Nephron (organoid): ENCODE results near the gene ZBTB16.

ENCODE experiments used
- H3K27ac Mint-ChIP-seq, 3 experiments: 2 replicates each; pipeline ENCODE4 v1.8.0; 2020; ENCODE audit warnings: mixed read lengths in 3 of 3, mild to moderate bottlenecking in 2 of 3, moderate library complexity in 1 of 3
- H3K27me3 Mint-ChIP-seq: 2 replicates; pipeline ENCODE4 v1.8.0; 2021; ENCODE audit warnings: low read depth, mild to moderate bottlenecking, moderate library complexity, mixed read lengths
- H3K36me3 Mint-ChIP-seq: 2 replicates; pipeline ENCODE4 v1.8.0; 2020; ENCODE audit warnings: low read depth, mixed read lengths
- H3K4me1 Mint-ChIP-seq: 2 replicates; pipeline ENCODE4 v1.8.0; 2020; ENCODE audit warnings: mixed read lengths
- H3K4me3 Mint-ChIP-seq, 3 experiments: 2 replicates each; pipeline ENCODE4 v1.8.0; 2020; ENCODE audit warnings: mild to moderate bottlenecking in 3 of 3, mixed read lengths in 3 of 3, moderate library complexity in 2 of 3
- H3K9me3 Mint-ChIP-seq: 2 replicates; pipeline ENCODE4 v1.8.0; 2020; ENCODE audit warnings: mixed read lengths
- TF ChIP-seq, protein P1 (sequence below), 3 experiments: fragments of 200-600 bp; sonication (generic); IDR thresholded peaks; one replicate each; pipeline ENCODE4 v1.5.0; 2021; ENCODE audit warnings: antibody characterized with exemption in 3 of 3; ENCODE audit not compliant: unreplicated experiment in 3 of 3

The ZBTB16 gene

DNA sequence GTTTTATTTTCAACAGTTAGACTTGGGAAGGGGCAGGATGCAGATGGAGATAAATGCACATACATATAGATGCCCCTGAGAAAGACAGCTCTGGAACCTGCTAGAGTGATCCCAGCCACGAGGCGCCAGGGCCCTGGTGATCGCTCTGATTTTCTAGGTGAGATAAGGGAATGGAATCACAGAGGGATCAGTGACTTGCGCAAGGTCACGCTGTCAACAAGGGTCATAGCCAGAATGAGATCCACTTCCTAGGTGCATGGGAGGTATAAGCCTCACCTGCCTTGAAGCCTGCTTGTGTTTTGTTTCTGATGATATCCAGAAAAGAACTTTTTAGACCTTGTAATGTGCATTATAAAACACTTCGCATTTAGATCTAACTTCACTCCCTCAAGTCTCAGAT lies 47.5 kb downstream of the ZBTB16 start:
- no peak overlapping the region for H3K4me3 Mint-ChIP-seq
- no peaks in the 10 kb centered on the region for H3K36me3 Mint-ChIP-seq
- no peaks in the 10 kb centered on the region for H3K9me3 Mint-ChIP-seq
- H3K27me3 Mint-ChIP-seq = peaks cover 92% of the 10 kb centered on the region
- TF ChIP-seq, protein P1, sequence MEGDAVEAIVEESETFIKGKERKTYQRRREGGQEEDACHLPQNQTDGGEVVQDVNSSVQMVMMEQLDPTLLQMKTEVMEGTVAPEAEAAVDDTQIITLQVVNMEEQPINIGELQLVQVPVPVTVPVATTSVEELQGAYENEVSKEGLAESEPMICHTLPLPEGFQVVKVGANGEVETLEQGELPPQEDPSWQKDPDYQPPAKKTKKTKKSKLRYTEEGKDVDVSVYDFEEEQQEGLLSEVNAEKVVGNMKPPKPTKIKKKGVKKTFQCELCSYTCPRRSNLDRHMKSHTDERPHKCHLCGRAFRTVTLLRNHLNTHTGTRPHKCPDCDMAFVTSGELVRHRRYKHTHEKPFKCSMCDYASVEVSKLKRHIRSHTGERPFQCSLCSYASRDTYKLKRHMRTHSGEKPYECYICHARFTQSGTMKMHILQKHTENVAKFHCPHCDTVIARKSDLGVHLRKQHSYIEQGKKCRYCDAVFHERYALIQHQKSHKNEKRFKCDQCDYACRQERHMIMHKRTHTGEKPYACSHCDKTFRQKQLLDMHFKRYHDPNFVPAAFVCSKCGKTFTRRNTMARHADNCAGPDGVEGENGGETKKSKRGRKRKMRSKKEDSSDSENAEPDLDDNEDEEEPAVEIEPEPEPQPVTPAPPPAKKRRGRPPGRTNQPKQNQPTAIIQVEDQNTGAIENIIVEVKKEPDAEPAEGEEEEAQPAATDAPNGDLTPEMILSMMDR (IDR thresholded peaks at IDR 0.05; ENCODE audit: unreplicated experiment in 3 of 3) = no peak
- peaks cover 11% of the 10 kb centered on the region for H3K4me1 Mint-ChIP-seq
- no peak overlapping the region for H3K27ac Mint-ChIP-seq

DNA sequence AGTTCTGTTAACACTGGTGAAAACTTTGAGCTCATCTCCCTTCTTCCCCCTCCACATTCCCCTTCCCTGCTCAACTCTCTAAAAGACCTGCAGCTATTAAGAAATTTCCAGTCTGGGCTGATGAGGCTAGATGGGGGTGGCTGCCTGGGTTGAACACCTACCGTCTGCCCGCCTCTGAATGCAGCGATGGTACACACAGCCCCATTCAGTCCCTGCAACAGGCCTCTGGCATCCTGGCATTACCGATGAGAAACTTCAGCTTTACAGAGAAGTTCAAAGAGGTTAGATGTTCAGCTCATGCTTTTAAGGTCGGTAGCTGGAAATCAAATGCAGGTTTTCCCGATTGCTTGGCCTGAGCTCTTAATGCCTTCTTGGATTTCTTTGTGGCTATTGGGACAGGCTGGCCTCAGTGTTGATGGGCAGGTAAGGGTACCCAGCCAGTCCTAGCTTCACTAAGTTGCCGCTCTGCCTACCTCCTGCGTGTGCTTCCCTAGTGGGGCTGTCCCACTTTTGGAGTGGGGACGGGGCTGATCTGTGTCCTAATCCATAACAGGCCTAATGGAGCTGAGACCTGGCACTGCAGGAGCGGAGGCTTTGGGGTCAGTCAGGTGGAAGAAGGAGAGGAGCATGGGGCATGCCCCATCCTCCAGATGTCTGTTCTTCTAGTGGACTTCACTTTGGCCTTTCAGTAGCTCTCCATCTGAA lies 49.1 kb downstream of the ZBTB16 start:
- TF ChIP-seq, protein P1 (IDR thresholded peaks at IDR 0.05; ENCODE audit: unreplicated experiment in 3 of 3) = no peak

DNA sequence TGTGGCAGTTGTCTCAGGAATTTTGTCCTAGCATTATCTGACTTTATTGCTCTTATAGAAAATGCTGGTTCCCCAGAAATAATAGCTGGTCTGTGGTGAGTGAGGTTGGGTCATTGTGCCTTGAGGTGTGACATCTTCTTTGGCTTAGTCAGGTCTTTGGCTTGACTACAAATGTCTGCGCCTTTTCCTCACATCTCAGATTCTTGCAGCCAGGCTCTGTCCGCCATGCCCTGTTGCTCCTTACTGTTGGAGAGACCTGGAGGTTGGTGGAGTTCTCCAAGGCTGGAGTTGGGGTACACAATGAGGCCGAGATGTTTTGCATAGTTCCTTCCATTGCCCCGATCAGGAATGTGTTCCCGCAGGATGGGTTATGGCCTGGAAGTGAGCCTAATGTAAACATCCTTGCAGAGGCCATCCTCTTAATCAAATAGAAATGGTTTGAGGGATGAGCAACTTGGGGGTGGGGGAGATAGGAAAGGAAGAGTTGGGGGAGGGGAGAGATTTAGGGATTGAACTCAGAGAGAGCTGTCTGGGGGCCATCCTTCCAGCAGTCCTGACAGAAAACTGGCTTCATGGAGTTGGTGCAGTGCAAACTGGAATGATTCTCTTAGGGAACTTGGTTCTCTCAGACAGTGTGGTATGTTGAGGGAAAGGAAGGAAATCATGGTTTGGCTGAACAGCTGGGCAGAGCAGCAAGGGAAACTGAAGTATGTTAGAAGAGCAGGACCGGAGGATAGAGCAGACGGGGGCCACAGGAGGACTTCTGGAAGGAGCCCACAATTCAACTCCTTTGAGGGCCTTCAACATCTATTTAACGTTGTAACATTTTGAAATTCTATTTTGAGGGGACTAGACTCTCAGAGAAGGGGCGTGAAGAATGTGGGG lies 49.9 kb downstream of the ZBTB16 start:
- TF ChIP-seq, protein P1 (IDR thresholded peaks at IDR 0.05; ENCODE audit: unreplicated experiment in 3 of 3) = no peak
- H3K27me3 Mint-ChIP-seq = peaks cover 88% of the 10 kb centered on the region
- no peaks in the 10 kb centered on the region for H3K36me3 Mint-ChIP-seq
- H3K4me3 Mint-ChIP-seq = no peak overlapping the region
- H3K4me1 Mint-ChIP-seq = peaks cover 11% of the 10 kb centered on the region
- no peak overlapping the region for H3K27ac Mint-ChIP-seq
- no peaks in the 10 kb centered on the region for H3K9me3 Mint-ChIP-seq

More for the DNA sequence above, 49.1 kb downstream of the ZBTB16 start:
- Mint-ChIP-seq H3K4me3 (no peak overlapping the region), H3K27me3 (peaks cover 88% of the 10 kb centered on the region), H3K4me1 (peaks cover 11% of the 10 kb centered on the region), H3K9me3 (no peaks in the 10 kb centered on the region), H3K27ac (no peak overlapping the region), H3K36me3 (no peaks in the 10 kb centered on the region)

DNA sequence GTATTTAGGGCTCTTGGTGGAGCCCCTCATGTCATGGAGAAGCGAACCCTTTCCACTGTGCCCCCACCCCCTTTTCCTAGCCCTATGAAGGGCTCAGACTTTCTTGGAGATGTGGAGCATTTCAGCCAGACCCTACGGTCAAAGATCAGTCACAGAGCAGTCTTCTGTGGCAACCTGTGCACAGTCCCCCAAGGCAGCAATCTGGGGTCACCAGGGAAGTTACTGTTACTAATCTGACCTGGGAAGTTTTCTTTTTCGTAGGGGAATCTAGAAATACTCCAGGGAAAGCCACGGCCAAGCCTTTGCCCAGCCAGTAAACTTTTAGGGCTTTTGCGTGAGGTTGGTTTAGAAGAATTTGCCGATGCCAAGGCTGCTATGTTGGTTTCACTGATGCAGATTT lies 50.6 kb downstream of the ZBTB16 start:
- no peaks in the 10 kb centered on the region for H3K36me3 Mint-ChIP-seq
- no peak overlapping the region for H3K27ac Mint-ChIP-seq
- peaks cover 93% of the 10 kb centered on the region for H3K27me3 Mint-ChIP-seq
- TF ChIP-seq, protein P1 (IDR thresholded peaks at IDR 0.05; ENCODE audit: unreplicated experiment in 3 of 3) = no peak
- H3K4me3 Mint-ChIP-seq = no peak overlapping the region
- H3K9me3 Mint-ChIP-seq = no peaks in the 10 kb centered on the region
- H3K4me1 Mint-ChIP-seq = peaks cover 11% of the 10 kb centered on the region

DNA sequence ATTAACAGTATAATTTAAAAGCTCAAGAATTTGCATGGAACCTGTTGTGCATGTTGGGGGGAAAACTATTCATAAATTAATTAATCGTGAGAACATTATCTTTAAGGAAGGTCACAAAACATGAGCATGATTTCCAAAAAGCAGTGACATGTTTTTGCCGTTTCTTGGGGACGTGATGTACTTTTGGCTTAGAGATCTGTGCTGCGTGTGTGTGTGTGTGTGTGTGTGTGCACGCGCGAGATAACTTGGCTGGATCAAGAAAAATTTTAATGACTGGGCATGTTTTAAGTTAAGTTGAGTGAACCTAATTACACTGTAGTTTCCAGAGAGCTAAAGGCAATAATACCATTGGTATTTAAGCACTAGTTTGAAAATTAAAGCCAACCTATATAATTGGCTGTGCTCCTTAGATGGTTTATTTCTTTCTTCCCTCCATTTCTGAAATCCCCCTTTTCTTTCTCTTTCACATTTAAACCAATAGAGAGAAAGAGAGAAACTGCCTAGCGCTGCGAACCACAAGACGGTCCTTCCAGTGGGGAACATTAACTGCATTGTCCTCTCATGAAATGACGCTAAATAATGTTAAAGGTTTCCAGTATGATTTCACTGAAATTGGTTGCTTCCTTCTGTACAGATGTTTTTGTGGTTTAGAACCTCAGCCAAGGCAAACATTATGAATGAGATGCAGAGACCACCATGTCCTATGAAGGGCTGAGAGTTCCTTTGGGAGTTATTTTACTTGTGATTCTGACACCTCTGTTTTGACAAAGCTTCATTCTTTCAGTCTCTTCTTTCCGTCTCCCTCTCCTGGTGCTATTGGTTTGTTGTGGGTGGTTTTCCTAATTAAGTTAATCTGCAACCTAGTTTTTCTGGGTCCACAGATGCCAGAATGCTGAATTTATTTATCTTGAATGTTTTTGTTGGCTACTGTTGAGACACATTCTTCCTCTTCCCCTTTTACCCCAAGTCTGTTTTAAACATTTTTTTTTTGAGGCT lies 51.7 kb downstream of the ZBTB16 start:
- H3K27ac Mint-ChIP-seq = peak overlapping the region in 1 of 3 experiments; percentile 34
- no peak overlapping the region for H3K4me3 Mint-ChIP-seq
- H3K27me3 Mint-ChIP-seq = peaks cover 93% of the 10 kb centered on the region

More for the DNA sequence above, 51.7 kb downstream of the ZBTB16 start:
- H3K9me3 Mint-ChIP-seq = no peaks in the 10 kb centered on the region
- no peaks in the 10 kb centered on the region for H3K36me3 Mint-ChIP-seq
- H3K4me1 Mint-ChIP-seq = peaks cover 16% of the 10 kb centered on the region
- TF ChIP-seq, protein P1 (IDR thresholded peaks at IDR 0.05; ENCODE audit: unreplicated experiment in 3 of 3) = no peak
